Left ventricle myocardium superior (tissue), 1 donor: ENCODE data around the gene ZNF385B. TPM values are rescaled to one million over a fixed set of nuclear protein-coding genes. Genes with fewer than 3 reads are reported as not detected.
"Not testable (repeated sequence)": the region's sequence is repeated elsewhere in the genome, so short reads cannot be mapped to it uniquely, and the experiment has no call there.

Experiments used
- ATAC-seq: fragments of 200-7000 bp; cut with Tn5 transposase; one replicate; pipeline ENCODE4 v1.9.1; 2020; ENCODE audit warnings: mild to moderate bottlenecking, moderate library complexity
- DNase-seq: peaks from one replicate; pipeline ENCODE4 v3.0.0-alpha.2; 2020
- intact Hi-C: fragments of 100-400 bp; cut with micrococcal nuclease; formaldehyde crosslinking; loops from one replicate; pipeline ENCODE4 v1.11.0; 2022
- total RNA-seq: library from RNA; stranded (reverse); fragmentation: NEBNext Ultra II Directional; extraction: Animal tissue kit (Norgen Biotek cat#: 25700); gene quantifications from one replicate; pipeline ENCODE4 v1.2.1, GENCODE V29; 2021
- donor health status: DM: no; HTN: yes; CAD: no; lungs with severe emphysema.

Gene ZNF385B
- total RNA-seq, 1 donor from 2014 or later: 4.1 TPM

DNA sequence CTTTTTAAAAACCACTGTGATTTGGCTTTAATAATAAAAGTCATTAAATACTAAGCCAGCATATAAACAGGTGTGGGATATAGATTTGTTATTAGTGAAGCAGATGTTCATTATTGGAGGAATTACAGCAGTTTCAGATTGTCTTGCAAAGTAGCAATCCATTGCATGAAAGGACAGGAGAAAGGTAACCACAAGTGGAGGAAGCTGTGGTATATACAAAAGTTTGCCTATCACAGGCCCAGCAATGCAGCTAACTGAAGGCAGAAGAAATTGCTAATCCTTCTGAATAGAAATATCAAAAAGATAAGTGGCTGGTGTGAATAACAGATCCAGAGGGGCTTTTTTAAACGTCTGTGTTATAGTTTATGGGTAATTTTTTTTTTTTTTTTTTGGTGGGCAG lies 199.4 kb downstream of the ZNF385B start:
- ATAC-seq (no peak), DNase-seq (no peak)
- intact Hi-C loops: no loop called here

GRCh38 chr2:179657068-179657595 lies 204.3 kb downstream of the ZNF385B start:
- intact Hi-C loops: no loop called here
- no peak for DNase-seq
- no peak for ATAC-seq

- ATAC-seq (no peak), DNase-seq (no peak)
- intact Hi-C loops: no loop called here
Observed at GRCh38 chr2:179655627-179656026, 205.8 kb downstream of the ZNF385B start.

DNA sequence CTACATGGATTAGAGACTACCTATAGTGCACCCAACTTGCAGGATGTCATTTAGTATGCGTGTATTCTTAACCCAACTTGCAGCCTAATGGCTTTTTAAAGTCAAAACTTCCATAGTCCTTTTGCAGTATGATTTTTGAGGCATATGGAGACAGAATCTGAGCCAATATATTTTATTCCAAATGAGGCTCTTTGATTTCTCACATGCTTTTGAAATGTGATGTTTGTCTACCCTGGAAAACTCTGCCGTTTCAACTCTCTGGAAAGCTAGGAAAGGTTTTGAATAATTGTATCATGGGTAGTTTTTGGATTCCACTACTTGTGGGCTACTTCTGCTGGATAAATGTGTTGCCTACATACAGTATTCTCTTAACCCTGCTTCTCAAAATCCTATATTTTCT lies 206.6 kb downstream of the ZNF385B start:
- DNase-seq (no peak), ATAC-seq (no peak)
- intact Hi-C loops: no loop called here

GRCh38 chr2:179652296-179652695 lies 209.1 kb downstream of the ZNF385B start:
- intact Hi-C loops: no loop called here
- no peak for DNase-seq
- no peak for ATAC-seq

- no peak for DNase-seq
- no peak for ATAC-seq
- intact Hi-C loops: no loop called here
Observed at GRCh38 chr2:179650420-179650819, 211.0 kb downstream of the ZNF385B start.

DNA sequence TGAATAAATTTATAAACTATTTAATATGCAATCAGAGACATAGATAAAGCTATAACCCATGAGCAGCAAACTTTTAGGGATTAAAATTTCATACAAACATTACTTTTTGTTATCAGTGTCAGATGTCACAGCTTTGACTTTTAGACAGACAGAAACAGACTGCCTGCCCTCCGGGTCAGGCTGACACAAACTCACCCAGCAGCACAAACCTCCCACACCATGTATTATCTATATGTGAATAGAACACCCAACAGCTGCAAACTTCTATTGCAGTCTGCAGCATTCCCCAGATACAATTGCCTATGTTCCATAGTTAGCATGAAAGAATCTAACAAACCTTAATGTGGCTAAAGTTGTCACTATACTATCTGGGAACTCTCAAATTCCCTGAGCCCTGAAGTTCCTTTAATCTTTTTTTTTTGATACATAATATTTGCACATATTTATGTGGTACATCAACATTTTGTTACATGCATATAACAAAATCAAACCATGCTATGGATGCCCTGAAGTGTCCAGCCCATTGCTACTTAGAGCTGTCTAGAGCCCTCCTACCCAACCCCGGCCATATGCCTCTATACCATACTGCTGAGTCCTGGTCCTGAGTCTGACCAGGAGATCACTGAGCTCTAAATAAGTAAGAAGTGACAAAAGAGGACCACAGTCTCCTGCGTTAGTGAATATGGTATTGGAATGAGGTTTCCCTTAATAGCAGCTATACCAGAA lies 214.4 kb downstream of the ZNF385B start:
- ATAC-seq (no peak), DNase-seq (no peak)
- intact Hi-C loops: no loop called here

GRCh38 chr2:179646173-179646769 lies 215.1 kb downstream of the ZNF385B start:
- ATAC-seq (no peak), DNase-seq (no peak)
- intact Hi-C loops: no loop called here

DNA sequence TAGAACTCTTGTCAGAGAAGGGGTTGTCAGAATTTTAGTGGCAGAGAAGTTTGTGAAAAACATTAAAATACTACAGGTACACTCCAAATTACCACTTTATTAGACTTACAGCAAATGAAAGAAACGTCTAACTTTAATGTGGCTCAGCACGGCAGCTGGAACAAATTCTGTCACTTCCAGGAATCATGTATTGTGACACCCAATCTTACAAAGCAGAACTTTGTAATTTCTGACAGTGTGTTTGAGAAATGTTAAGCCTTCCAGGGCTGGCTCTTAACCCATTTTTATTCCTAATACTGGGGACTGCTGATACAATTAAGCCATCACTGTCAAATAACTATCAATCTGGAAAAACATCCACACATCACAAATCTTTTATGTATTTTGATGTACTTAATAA lies 216.4 kb downstream of the ZNF385B start:
- intact Hi-C loops: no loop called here
- DNase-seq (no peak), ATAC-seq (no peak)

DNA sequence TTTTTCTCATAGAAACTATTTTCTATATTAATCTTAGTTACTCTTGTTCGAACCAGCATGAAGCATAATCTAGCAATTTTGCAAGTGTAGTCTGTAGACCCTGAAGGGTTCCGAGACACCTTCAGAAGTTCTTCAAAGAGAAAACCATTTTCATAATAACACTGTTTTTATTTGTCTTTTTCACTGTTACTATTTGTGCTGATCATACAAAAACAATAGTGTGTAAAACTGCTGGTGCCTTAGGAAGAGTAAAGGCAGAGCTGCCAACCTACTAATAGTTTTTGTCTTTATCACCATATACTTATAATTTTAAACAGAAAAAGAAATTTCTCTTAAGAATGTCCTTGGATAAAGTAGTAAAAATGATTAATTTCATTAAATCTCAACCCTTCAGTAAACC lies 218.9 kb downstream of the ZNF385B start:
- intact Hi-C loops: no loop called here
- no peak for ATAC-seq
- DNase-seq: no peak

DNA sequence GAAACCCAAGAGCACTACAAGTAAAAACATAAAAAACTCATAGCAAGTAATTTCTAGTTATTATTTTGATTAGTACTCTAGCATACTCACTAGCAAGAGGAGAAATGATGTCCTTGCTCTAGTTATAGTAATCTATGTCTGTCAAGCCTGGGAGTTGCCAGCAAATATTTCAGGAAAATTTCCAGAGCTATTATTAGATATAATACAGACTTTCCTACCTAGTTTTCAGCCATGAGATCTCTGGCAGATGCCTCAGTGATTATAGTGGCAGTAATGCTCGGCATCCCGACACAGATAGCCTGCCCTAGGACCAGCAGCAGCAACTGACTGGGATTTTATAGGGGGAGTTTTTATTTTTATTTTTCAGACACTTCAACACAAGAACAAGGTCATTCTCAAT lies 224.4 kb downstream of the ZNF385B start:
- DNase-seq: no peak
- intact Hi-C loops: no loop called here
- ATAC-seq: peak; percentile 83

- intact Hi-C loops: no loop called here
- no peak for ATAC-seq
- DNase-seq: no peak
Observed at GRCh38 chr2:179636100-179636980, 225.1 kb downstream of the ZNF385B start.

GRCh38 chr2:179631769-179632385 lies 229.5 kb downstream of the ZNF385B start:
- intact Hi-C loops, ATAC-seq, DNase-seq: not testable (repeated sequence)

GRCh38 chr2:179629776-179630175 lies 231.6 kb downstream of the ZNF385B start:
- ATAC-seq, DNase-seq, intact Hi-C loops: not testable (repeated sequence)

GRCh38 chr2:179626261-179626660 lies 235.2 kb downstream of the ZNF385B start:
- no peak for DNase-seq
- intact Hi-C loops: no loop called here
- no peak for ATAC-seq

GRCh38 chr2:179622635-179623300 lies 238.6 kb downstream of the ZNF385B start:
- ATAC-seq (peak; percentile 97), DNase-seq (peak; percentile 82)
- intact Hi-C loops: no loop called here

- DNase-seq (no peak), ATAC-seq (peak; percentile 60)
- intact Hi-C loops: no loop called here
Observed at GRCh38 chr2:179622112-179622511, 239.3 kb downstream of the ZNF385B start.

GRCh38 chr2:179619947-179620467 lies 241.4 kb downstream of the ZNF385B start:
- no peak for DNase-seq
- no peak for ATAC-seq
- intact Hi-C loops: no loop called here

DNA sequence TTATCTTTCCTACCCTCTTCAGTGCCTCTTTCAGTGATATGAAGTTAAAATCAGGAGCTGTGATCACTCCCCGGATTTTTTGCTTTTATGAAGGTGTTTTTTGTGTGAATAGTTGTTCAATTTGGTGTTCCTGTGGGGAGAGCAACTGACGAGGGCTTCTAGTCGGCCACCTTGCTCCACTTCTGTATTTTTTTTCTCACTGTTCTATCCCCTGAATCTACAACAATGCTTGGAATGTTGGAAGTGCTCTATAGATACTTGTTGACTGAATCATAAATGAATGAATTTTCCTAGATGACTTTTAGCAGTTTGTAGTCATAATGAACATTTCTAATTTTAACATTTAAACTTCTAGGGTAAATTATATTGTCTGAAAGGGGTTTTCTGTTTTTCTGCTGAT lies 247.3 kb downstream of the ZNF385B start:
- DNase-seq (no peak), ATAC-seq (no peak)
- intact Hi-C loops: no loop called here
